ENCODE measurements around the gene CEP290.
"Not testable (repeated sequence)": the region's sequence is repeated elsewhere in the genome, so short reads cannot be mapped to it uniquely, and the experiment has no call there.

The CEP290 gene

DNA sequence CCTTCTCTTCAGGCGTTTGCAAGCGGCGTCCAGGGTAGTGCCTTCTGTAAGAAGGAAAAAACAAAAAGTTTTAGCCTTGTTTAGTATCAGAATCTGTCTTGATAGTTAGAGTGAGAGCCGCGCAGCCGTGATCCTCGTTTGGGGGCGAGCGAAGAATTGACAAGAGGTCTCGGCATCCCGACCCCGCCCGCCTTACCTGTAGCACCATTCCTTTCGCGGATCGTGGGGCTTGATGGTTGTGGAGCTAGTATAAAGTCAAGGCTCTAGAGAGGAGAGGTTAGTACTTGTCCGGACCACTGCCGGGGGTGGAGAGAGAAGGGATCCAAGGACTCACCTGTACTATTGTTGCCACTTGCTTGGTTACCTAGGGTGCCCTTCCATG lies 713 bp upstream of the CEP290 start:
- peak overlapping the region; percentile 95 for H3K4me3 ChIP-seq (ENCODE audit: low read depth, low read length)
- TF ChIP-seq, protein P1, sequence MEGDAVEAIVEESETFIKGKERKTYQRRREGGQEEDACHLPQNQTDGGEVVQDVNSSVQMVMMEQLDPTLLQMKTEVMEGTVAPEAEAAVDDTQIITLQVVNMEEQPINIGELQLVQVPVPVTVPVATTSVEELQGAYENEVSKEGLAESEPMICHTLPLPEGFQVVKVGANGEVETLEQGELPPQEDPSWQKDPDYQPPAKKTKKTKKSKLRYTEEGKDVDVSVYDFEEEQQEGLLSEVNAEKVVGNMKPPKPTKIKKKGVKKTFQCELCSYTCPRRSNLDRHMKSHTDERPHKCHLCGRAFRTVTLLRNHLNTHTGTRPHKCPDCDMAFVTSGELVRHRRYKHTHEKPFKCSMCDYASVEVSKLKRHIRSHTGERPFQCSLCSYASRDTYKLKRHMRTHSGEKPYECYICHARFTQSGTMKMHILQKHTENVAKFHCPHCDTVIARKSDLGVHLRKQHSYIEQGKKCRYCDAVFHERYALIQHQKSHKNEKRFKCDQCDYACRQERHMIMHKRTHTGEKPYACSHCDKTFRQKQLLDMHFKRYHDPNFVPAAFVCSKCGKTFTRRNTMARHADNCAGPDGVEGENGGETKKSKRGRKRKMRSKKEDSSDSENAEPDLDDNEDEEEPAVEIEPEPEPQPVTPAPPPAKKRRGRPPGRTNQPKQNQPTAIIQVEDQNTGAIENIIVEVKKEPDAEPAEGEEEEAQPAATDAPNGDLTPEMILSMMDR (IDR thresholded peaks at IDR 0.05; ENCODE audit: low read depth, low read length): no peak

DNA sequence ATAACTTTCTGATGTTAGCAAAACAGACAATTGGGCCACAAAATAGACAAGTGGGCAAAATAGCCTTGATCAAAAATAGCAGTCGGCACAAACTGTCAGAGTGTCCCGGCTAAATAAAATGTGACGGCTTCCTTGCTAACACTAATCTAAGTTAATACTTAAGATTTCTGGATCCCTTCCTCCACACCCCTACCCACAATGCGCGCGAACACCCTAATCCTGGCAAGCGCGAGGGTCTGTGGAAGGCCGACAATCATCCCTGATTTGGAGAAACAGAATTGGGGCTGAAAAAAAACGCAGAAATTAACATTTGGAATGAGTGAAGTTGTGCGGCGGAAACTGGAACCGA lies 489 bp downstream of the CEP290 start:
- TF ChIP-seq, protein P1 (IDR thresholded peaks at IDR 0.05; ENCODE audit: low read depth, low read length): no peak
- peak overlapping the region; percentile 95 for H3K4me3 ChIP-seq (ENCODE audit: low read depth, low read length)

DNA sequence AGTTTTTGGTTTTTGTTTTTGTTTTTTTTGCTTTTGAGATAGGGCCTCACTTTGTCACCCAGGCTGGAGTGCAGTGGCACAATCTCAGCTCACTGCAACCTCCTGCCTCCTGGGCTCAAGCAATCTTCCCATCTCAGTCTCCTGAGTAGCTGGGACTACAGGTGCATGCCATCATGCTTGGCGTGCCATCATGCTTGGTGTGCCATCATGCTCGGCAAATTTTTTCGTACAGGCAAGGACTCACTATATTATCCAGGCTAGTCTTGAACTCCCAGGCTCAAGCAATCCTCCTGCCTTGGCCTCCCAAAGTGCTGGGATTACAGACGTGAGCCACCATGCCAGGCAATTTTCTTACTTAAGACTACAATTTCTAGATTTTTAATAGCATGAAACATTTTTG lies 2.2 kb downstream of the CEP290 start:
- H3K4me3 ChIP-seq (ENCODE audit: low read depth, low read length): not testable (repeated sequence)

DNA sequence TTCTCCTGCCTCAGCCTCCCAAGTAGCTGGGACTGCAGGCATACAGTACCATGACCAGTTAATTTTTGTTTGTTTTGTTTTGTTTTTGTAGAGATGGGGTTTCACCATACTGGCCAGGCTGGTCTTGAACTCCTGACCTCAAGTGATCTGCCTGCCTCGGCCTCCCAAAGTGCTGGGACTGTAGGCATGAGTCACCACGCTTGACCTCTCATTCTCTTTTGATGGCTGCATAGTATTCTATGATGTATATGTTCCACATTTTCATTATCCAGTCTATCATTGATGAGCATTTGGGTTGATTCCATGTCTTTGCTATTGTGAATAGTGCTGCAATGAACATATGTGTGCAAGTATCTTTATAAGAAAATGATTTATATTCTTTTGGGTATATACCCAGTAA lies 8.7 kb downstream of the CEP290 start:
- H3K4me3 ChIP-seq (ENCODE audit: low read depth, low read length): not testable (repeated sequence)

DNA sequence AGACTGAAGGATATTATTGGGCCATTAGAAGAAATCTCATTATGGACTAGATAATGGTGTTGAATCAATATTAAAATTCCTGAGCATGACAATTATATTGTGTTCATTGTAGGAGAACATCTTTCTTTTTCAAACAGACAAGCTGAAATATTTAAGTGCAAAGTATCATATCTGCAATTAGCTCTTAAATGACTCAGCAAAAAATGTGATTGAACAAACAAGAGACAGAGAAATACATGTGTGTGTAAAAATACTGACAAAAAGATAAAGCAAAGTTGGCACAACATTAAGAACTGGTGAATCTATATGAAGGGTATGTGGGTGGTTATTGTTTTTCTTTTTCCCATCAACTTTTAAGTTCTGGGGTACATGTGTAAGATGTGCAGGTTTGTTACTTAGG lies 9.5 kb downstream of the CEP290 start:
- H3K4me3 ChIP-seq (ENCODE audit: low read depth, low read length): no peak overlapping the region
- TF ChIP-seq, protein P1 (IDR thresholded peaks at IDR 0.05; ENCODE audit: low read depth, low read length): no peak

DNA sequence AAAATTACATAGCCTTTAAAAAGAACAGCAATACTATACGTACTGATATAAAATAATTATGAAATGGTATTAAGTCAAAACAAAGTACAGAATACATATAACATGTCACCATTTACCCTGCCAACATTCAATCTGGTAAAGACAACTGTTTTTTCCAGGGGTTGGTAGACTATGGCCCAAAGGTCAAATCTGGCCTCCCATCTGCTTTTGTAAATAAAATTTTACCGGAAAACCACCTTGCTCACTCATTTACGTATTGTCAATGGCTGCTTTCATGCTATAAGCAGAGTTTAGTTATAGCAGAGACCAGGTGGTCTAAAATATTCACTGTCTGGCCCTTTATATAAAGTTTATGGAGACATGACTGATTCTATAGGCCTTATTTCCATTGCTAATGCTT lies 14.0 kb downstream of the CEP290 start:
- H3K4me3 ChIP-seq (ENCODE audit: low read depth, low read length): no peak overlapping the region
- TF ChIP-seq, protein P1 (IDR thresholded peaks at IDR 0.05; ENCODE audit: low read depth, low read length): no peak

DNA sequence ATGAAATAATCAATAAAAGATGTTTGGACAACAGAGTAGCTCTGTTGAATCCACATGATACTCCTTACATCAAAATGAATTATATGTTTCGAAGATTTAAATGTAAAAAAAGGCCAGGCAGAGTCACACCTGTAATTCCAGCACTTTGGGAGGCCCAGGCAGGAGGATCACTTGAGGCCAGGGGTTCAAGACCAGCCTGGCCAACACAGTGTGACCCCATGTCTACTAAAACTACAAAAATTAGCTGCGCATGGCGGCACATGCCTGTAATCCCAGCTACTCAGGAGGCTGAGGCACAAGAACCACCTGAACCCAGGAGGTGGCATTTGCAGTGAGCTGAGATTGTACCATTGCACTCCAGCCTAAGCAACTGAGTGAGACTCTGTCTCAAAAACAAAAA lies 14.8 kb downstream of the CEP290 start:
- TF ChIP-seq, protein P1 (IDR thresholded peaks at IDR 0.05; ENCODE audit: low read depth, low read length): no peak
- H3K4me3 ChIP-seq (ENCODE audit: low read depth, low read length): no peak overlapping the region

DNA sequence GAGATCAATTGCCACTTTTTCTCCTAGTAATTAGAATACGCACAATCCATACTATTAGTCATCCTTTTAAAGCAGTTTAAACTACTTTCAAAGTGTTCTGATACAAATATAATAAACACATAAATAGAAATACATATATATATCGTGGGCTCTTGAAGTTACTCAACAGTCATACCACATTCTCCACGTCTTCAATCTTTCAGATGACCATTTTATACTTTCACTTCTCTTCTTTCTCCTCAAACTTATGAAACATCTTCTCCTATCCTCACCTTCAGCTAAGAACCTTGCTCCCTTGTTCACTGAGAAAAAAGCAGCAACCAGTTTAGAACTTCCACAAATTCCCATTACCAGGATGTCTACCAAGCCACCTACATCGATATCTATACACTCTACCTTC lies 19.2 kb downstream of the CEP290 start:
- TF ChIP-seq, protein P1 (IDR thresholded peaks at IDR 0.05; ENCODE audit: low read depth, low read length): no peak

DNA sequence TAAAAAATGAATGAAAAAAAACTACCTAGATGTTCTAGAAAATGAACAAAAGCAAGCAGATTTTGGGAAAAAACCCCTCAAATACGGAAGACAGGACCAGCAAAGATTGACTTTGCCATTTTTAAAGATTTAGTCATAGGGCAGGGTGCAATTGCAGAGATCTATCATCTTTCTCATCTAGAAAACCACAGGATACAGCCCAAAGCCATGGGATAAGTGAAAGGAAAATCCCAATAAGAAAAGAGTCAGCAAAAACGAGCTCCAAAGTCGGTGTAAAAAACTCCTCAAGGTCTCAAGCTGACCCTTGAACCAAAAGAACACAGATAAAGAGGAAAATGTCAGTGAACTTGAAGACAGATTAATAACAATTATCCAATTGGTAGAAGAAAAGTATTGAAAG lies 28.0 kb downstream of the CEP290 start:
- no peak overlapping the region for H3K4me3 ChIP-seq (ENCODE audit: low read depth, low read length)
- TF ChIP-seq, protein P1 (IDR thresholded peaks at IDR 0.05; ENCODE audit: low read depth, low read length): no peak

More for the DNA sequence above, 19.2 kb downstream of the CEP290 start:
- H3K4me3 ChIP-seq (ENCODE audit: low read depth, low read length): no peak overlapping the region
